HG02938 (cell line): ENCODE data around the gene NEK7.

Experiments used
- ATAC-seq: cut with Tn5 transposase; IDR thresholded peaks from one replicate; pipeline ENCODE4 v1.9.1; 2021; ENCODE audit warnings: mild to moderate bottlenecking, moderate library complexity; ENCODE audit not compliant: unreplicated experiment

The NEK7 gene

DNA sequence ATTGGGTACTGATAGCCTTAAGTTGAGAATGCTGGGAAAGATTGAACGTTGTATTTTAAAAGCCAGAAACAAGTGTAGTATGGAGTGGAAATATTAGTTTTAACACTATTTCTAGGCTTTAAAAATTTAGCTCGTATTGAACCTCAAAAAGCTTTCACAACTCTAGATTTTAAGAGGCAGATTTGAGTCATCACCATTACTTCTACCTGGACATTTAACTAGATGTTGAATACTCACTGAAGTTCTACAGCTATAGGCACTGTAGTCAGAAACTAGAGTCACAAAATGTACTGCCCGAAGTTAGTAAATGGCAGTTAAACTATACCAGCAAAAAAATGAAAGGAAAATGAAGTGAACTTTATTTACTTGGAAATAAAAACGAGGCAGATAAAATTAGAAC, 96.5 kb downstream of the NEK7 start:
- peak; percentile 82 for ATAC-seq

DNA sequence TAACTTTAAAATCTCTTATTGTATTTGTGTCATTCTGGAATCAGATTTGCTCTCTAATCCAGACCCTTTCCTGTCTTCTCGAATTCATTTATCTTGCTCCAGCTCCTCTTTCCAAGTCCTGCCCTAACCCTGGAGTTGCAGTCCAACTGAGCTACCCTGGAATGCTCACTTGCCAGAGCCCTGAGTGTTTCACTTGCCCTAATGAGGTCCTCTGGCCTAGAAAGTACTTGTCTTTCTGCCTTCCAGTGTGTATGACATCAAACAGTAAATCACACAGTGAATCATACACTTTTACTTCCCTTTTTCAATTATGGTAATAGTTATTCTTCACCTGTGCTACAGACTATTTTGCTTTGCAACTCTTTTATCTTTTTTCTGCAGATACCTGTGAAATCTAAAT, 96.9 kb downstream of the NEK7 start:
- ATAC-seq, result peak; percentile 97

DNA sequence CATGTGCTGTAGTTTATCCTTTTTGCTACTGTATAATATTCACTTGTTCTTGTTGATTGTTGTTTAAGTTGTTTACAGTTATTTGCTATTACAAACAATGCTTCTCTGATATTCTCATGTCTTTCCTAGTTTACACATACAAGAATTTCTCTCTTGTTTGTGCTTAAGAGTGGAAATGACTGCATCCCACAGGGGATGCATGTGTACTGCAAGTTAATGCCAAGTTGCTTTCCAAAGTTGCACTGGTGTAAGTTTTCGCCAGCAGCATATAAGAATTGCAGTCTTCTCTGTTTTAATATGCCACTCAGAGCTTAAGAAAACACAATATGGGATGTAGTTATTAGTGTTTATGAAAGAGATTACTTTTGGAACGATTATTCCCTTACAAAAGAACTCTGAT, 97.7 kb downstream of the NEK7 start:
- ATAC-seq, result no peak

DNA sequence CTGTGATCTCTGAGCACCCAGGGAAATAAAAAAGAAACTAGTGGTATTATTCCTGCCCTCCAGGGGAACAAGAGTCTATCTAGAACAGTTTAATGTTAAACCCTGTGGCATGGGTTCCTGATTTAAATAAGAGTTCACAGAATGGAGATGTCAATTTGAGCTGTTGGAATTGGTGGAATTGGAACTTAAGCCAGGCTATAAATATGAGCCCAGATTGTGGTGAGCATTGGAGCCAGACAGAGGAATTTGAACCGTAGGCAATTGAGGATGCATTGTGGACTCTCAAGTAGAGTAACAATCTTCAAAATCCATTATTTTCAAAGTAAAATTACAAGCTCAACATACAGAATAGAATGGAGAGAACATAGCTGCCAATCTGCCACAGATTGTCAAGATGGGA, 98.2 kb downstream of the NEK7 start:
- no peak for ATAC-seq

DNA sequence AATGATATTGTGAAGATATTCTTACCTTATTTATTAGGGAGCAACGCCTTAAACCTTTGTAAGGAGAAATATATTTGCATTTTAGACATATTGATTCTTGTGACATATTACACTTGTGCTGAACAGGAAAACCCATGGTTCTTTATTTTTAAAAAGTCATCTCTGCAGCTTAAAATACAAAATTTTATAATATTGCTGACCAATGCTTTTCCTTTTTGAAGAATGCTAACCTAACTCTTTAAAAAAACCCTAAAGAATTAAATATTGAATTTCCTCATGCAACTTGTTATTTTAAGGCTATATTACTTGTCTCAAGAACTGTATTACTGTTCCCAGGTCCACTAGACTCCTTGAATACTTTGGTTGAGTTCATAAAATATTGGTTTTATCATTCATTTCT, 99.0 kb downstream of the NEK7 start:
- ATAC-seq, result no peak

DNA sequence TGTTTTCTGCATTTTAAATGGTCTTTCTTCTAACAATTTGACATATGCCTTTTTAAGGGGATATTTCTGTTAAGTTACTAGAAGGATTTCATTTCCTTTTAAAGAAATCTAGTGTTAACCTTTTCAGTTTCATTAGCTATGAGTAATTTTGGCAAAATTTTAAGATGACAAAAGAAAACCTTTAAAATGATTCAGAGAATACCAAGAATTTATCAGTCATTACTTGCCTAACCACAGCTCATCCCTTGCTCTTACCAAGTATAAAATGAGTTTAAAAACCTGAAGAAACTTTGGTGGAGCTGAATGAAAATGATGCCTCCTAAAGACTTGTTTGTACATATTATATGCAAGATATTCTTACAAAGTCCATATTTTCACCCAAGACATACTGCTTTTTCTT, 101.7 kb downstream of the NEK7 start:
- ATAC-seq, result peak; percentile 65

DNA sequence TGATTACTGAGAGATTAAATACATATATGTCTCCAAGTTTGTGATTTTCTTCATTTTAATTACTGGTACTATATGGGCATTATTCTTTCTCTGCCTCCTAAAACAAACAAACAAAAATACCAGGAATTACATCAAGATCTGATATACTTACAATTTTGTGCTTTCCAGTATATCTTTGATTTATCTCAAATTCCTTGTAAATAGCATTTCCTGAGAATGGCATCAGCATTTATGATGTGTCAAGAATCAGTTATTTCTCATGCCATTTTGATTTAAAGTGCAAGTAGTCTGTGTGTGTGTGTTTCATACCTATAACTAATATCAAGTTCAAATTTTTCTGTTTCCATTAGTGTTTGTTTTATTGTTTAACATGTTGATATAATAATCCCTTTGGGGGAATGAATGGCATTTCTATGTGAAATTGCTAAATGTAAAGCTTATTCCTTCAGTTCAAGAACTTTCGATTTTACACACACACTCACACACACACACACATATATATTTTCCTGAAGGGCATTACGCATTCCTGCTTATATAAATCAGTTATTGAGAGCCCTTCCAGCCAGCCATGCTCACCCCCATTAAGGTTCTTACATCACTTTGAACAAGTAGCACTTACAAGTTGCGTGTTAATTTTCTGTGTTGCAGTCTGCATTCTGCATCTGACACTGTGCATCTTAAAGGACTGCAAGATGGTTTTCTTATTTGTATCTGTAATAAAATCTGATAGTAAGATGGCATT, 102.7 kb downstream of the NEK7 start:
- no peak for ATAC-seq

DNA sequence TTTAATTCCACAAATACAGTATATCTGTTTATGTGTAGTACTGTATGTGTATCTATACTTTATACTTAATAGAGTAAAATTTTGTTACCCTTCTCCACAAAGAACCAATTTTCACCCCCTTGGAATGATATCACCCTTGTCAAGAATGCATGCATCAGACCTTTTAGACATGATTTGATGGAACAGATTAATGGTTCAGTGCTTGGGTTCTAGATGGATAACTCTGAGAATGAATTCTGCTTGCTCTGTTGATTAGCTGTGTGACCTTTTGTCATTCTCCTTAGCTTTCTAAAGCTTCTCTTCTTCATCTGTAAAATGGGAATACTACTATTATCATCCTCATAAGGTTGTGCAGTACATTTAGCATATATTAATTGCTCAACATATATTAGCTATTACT, 105.1 kb downstream of the NEK7 start:
- ATAC-seq, result no peak

DNA sequence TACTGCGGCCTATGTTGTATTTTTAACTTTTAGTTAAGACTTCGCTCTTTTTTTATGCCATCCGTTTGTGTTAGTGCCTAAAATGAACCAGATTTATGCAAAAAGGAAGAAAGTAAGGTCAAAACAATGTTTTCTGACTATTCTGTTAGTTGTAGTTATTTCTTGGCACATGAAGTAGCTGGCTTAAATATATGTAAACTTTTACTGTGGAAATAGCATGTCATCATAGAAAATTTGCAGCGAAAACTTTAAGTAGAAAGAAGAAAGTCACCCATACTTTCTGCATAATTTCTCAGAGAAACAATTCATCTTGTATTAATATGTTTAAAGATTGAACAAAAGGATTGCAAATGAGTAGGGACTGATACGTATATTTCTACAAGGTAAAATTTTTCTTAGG, 106.4 kb downstream of the NEK7 start:
- ATAC-seq, result no peak

DNA sequence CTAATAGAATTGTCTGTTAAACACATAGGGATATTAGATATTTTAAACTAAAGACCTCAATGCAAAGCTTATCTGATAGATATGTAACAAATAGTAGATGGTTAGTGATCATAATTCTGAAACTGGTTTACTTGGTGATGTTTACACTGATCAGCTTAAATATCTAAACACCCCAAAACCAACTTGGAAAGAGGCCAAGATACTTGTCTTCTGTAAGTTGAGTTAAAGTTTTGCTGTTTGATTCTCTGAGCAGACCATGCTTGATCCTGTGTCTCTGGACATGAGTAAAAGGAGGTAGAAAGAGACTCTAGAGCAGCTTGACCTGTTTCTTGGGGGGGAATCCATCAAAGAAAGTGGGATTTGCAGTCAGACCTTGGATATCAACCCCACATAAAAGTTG, 107.5 kb downstream of the NEK7 start:
- no peak for ATAC-seq

DNA sequence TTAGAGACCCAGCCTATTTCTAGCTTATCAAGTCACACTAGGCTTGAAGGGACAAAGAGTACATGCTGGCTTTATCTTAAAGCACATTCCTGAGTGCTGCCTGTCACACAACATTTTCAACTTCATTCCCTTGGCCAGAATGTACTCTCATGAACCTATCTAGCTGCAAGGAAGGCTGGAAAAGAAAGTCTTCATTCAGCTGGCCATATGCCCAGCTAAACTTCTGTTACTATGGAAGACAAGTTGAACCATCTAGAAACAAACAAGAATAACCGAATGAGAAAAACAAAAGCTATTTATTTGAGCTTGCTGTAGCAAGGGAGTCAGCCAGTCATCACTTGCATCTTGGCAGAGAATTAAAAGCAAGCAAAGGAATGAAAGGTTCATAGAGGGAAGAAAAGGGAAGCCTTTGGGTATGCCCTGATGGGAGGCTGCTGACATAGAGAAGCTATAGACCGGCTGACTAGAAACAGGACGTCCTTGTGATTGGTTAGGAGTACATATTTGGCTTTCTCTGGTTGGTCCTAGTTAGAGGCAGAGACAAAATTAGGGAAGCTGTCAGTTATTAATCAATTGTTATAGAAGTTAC, 108.4 kb downstream of the NEK7 start:
- ATAC-seq, result peak; percentile 47

DNA sequence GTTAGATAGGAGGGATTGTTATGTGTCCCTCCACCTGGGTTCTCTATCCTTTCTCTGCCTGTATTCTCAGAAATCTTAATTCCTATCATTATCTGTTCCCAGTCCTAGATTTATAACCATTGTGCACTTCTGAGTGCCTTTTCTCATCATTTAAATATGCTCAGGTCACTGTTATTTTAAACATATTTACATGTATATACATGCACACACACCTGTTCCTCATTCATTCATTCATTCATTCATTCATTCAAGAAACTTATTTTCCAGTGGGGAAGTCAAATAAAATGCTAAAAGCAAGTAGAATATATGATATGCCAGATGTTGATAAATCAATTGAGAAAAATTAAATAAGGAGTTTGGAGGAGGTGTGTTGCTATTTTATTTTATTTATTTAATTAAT, 110.3 kb downstream of the NEK7 start:
- no peak for ATAC-seq

DNA sequence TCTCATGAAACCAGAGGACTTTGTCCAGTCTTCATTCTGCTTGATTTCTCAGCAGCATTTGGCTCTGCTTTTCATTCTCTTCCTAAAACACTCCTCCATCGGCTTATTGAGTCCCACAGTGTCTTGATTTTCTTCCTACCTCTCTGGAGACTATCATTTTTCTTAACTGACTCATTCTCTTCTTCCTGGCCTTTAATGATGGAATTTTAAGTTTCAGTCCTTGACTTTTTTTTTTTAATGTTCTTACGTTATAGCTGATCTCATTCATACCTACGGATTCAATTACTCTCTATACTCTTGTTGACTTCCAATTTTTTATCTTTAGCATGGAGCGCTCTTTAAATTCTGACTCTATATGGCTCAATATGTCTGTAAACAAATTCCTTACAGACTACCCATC, 111.1 kb downstream of the NEK7 start:
- ATAC-seq, result no peak

DNA sequence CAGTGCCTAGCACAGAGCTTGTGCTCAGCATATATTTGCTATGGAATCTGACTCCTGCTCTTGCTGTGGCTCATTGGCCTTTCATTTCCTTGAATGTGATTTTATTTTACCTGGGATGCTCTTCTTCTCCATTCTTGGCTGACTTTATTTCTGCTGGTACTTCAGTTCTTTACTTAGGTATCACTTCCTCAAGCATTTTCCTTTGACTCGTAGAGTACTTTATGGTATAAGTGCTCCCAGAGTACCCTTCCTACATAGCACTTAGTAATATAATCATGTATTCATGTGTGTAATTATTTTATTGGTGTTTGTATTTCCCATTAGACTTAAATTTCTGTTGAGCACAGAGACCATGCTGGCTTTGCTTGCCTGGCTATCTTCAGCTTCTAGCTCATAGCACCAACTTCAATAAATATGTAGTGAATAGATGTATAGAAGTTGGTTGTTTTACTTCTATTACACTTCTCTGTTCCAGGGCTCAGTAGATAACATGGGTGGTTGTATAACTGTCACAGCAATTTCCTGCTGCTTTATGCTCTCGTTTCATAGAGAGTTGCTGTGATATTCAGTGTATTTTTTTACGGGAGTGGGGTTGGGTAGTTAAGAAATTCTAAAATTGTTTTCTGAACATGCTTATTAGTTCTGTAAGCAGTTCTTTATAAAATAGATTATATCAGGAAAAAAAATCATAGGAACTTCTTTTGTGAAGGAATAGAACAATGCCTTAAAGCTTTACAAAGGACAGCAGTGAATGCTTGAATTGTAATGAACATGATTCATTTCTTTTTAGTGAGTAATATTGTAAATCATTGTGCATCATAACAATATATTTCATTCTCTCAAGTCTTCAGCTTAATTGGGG, 112.2 kb downstream of the NEK7 start:
- ATAC-seq, result no peak

DNA sequence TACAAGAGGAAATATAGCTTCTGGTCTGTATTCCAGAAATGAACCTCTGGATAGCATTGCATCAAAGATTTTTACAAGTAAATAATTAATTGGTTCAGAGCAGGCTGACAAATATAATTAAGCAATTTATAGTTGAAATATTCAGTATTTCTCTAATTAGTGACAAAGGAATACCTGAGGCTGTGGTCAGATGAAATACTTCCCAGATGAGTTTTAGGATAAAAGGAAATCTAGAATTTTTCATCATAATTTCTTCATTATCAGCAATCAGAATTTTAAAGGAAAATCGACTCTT, 112.8 kb downstream of the NEK7 start:
- ATAC-seq, result no peak

DNA sequence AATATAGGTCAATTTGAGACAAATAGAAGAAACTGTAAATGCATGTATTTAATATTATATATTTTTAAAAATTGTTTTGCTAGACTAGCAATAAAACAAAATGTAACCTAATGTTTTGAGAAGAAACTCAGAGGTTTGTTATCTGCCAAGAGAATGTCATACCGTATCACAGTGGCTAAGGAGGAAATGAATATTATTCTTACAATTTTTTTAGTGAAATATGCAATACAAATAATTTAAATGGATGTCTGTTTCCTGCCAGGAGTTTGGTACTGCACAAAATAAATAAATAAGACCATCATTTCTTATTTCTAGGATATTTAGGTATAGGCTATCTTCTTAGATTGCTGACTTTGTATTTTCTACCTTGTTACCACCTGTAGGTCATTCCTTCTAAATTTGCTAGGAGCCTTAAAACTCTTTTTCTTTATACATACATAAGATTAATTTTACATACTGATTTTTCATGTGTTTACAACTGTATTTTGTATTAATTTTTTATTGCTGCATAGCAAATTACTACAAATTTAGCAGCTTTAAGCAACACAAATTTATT, 113.6 kb downstream of the NEK7 start:
- ATAC-seq, result no peak

DNA sequence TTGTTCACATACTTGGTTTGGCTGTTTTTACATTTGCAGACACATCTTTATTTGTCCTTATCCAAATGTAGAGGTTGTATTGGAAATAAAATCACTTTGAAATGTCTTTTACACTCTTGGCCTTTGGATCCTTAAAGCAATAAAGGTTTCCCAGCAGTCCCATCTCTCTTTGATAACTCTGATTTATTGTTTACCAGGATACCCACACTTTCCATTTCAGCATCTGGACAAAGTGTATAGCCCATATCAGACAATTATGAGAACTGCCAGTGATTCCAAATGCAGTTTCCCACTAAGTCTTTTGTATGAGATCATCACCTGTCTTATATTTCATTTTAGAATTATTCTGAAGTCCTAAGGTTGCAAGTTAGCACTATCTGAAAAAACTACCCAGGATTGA, 114.7 kb downstream of the NEK7 start:
- no peak for ATAC-seq

DNA sequence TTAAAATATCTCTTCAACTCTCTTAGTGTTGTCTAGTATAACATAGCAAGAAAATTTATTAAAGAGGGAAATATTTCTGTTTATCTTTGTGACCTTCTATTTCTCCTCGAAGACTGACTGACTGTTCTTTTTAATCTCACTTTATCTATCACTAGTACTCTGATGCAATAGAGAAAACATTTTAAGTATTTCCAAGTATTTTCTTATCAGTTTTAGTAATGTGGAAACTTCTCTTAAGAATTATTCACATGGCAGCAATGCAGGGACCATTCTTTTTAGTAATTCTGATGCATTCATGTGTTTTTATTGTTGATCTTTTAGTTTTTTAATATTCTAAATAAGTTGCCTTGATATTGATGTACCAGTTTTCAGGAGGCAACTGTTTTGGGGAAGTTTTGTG, 115.7 kb downstream of the NEK7 start:
- no peak for ATAC-seq

DNA sequence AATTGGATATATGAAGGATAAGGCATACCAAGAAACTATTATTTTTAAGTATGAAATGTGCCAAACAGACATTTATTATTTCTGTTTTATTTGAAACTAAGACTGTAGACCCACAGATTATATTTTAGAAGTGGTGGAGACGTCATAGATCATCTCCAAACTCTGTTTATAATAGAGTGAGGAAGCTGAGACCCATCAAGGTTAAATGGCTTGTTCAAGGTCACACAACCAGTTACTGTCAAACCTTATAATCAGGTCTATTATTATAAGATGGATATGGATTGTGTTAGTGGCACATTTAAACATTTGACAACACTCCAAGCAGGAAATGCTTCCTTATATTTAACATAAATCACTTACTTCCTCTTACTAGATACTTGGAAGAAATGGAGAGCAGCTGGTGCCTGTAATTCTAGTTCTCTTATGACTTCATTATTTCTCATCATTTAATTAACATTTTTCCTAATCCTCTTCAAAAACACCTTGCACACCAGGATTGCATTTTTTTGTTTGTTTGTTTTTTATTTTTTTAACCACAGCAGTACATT, 117.0 kb downstream of the NEK7 start:
- no peak for ATAC-seq

DNA sequence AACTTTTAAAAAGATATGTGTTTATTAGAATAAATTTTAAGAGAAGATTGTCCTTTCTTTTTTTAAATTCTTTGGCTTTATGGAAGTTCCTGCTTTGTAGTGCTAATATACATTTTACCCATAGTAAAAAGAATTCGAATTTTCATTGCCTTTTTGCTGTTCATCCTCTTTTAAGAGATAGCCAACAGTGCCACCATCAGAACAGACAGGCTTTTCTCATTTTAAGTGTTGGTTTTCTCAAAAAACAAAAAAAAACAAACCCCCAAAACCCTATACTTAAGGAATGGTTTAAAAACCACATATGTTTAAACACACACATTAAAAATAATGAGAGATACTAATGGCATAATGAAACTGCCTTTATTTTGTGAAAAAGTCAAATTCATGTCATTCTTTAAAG, 118.8 kb downstream of the NEK7 start:
- ATAC-seq, result no peak

DNA sequence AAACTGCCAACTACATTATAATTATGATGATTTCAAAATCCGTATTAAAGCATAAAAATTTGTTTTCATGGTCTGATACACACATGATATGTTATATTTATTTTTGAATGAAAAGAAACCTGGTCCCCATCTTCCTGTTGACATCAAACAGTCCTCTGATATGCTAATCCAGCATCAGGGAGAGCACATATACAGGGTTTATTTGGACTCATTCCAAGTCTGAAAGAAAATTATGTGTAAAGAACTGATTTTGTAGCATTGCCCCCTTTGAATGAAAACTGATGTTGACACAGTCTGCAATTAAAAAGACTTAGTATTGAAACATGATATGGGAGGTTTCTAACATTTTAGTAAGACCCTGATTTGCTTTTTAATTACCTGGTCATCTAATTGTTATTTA, 119.4 kb downstream of the NEK7 start:
- ATAC-seq, result no peak

DNA sequence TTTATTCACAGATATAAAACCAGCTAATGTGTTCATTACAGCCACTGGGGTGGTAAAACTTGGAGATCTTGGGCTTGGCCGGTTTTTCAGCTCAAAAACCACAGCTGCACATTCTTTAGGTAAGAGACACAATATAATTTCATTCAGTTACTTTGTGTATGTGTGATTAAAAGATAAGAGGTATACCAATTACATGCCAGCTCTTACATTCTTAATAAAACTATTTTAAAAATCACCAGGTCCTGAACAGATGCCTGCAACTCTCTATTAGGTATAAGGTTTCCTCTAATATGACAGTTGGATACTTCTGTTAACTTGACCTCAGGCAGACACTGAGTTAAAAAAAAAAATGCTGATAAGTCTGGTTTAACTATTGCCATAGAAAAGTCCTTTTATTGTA, 122.1 kb downstream of the NEK7 start:
- no peak for ATAC-seq
